Kidney epithelial cell (primary cell): ENCODE data around the gene TLR1. TPM values are rescaled to one million over a fixed set of nuclear protein-coding genes. Genes with fewer than 3 reads are reported as not detected.
"Not testable (repeated sequence)": the region's sequence is repeated elsewhere in the genome, so short reads cannot be mapped to it uniquely, and the experiment has no call there.

Source experiments
- DNase-seq: peaks from one replicate; pipeline ENCODE4 v3.0.0-alpha.2; 2010; ENCODE audit warnings: low read depth
- H3K27me3 ChIP-seq: 2 replicates; pipeline ENCODE4 v1.6.0; 2011; ENCODE audit warnings: low read length; ENCODE audit not compliant: control insufficient read depth, insufficient read depth
- H3K36me3 ChIP-seq: 2 replicates; pipeline ENCODE4 v1.5.1; 2011; ENCODE audit warnings: low read length; ENCODE audit not compliant: control insufficient read depth, insufficient read depth
- H3K4me3 ChIP-seq: 2 replicates; pipeline ENCODE4 v1.5.1; 2011; ENCODE audit warnings: low read depth, mild to moderate bottlenecking, control low read depth, low read length
- total RNA-seq: library from RNA; depleted of rRNA; stranded (reverse); fragments of >200 nt; gene quantifications from 2 replicates; pipeline ENCODE4 v1.2.3, GENCODE V29; 2015
- TF ChIP-seq, protein P1 (sequence below): IDR thresholded peaks from 2 replicates; pipeline ENCODE4 v1.5.1; 2011; ENCODE audit warnings: mild to moderate bottlenecking, moderate library complexity, low read length, control low read depth, inconsistent platforms; ENCODE audit not compliant: insufficient read depth, poor library complexity, severe bottlenecking

The TLR1 gene
- total RNA-seq, 1 donor from 2014 or later: 0.67 TPM

- TF ChIP-seq, protein P1, sequence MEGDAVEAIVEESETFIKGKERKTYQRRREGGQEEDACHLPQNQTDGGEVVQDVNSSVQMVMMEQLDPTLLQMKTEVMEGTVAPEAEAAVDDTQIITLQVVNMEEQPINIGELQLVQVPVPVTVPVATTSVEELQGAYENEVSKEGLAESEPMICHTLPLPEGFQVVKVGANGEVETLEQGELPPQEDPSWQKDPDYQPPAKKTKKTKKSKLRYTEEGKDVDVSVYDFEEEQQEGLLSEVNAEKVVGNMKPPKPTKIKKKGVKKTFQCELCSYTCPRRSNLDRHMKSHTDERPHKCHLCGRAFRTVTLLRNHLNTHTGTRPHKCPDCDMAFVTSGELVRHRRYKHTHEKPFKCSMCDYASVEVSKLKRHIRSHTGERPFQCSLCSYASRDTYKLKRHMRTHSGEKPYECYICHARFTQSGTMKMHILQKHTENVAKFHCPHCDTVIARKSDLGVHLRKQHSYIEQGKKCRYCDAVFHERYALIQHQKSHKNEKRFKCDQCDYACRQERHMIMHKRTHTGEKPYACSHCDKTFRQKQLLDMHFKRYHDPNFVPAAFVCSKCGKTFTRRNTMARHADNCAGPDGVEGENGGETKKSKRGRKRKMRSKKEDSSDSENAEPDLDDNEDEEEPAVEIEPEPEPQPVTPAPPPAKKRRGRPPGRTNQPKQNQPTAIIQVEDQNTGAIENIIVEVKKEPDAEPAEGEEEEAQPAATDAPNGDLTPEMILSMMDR: no peak
- DNase-seq: no peak
- Histone ChIP-seq H3K4me3 (no peak overlapping the region), H3K27me3 (no peaks in the 10 kb centered on the region), H3K36me3 (no peaks in the 10 kb centered on the region)
Observed at GRCh38 chr4:38779790-38780189, 24.8 kb downstream of the TLR1 start.

GRCh38 chr4:38777925-38778324 is 26.7 kb downstream of the TLR1 start:
- H3K4me3 ChIP-seq, H3K36me3 ChIP-seq, DNase-seq, H3K27me3 ChIP-seq: not testable (repeated sequence)

DNA sequence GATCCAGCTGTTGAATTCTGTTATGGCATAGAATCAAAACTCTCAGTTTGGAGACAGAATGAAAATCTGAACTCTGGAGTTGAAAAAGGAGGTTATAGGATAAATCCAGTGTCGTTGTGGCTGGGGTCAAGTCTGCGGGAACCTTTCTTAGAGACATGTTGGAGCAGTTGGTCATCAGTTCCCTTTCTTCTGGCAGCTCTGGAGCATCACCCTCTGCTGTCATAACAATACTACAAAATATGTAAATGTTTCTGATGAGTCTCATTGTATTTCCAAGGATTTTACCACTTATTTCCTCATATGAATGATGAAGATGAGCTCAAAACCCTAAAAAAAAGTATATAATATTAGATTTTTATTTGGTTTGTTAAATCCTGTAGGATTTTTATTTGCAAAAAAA is 29.3 kb downstream of the TLR1 start:
- Histone ChIP-seq H3K4me3 (no peak overlapping the region), H3K27me3 (no peaks in the 10 kb centered on the region), H3K36me3 (no peaks in the 10 kb centered on the region)
- TF ChIP-seq, protein P1: no peak
- no peak for DNase-seq

DNA sequence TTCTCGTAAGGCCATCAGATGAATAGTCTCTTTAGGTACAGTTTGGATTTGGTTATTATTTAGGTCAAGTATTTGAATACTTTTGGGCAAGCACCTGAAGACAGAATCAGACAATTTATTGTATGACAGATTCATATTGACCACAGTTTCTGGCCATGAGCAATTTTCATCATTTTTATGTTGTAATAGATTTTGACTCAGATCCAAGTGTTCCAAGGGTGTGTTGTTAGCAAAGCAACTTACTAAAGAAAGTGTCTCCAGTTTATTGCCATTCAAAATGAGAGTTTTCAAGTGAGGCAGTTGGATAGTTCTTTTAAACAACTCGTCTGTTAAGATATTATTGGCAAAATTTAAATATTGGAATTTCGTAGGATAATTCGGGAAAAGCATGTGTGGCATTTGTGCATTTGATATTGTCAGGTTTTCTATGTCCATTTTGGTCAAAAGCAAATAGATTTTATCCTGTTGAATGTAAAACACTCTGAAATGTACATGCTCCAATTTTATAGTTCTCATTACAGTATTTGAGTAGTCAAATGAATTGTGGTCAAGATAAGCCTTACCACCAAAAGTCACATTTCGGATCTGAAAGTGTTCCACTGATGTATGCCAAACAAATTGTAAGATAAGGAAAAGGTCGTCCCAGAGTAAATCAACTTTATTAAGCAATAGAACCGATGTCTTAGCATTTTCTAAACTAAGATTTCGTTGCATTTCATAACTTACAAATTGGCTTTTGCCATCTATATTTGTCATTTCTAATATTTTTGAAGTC is 30.2 kb downstream of the TLR1 start:
- H3K4me3 ChIP-seq: no peak overlapping the region
- H3K27me3 ChIP-seq: no peaks in the 10 kb centered on the region
- TF ChIP-seq, protein P1: no peak
- H3K36me3 ChIP-seq: no peaks in the 10 kb centered on the region
- DNase-seq: no peak

DNA sequence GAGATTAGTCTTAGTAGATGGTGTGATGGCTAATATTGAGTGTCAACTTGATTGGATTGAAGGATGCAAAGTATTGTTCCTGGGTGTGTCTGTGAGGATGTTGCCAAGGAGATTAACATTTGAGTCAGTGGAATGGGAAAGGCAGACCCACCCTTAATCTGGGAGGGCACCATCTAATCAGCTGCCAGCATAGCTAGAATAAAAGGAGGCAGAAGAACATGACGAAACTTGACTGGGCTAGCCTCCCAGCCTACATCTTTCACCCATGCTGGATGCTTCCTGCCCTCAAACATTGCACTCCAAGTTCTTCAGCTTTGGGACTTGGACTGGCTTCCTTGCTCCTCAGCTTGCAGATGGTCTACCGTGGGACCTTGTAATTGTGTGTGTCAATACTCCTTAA is 34.3 kb downstream of the TLR1 start:
- H3K27me3 ChIP-seq, H3K4me3 ChIP-seq, H3K36me3 ChIP-seq, DNase-seq: not testable (repeated sequence)

GRCh38 chr4:38769857-38770256 is 34.7 kb downstream of the TLR1 start:
- Histone ChIP-seq H3K4me3 (no peak overlapping the region), H3K36me3 (no peaks in the 10 kb centered on the region), H3K27me3 (no peaks in the 10 kb centered on the region)
- TF ChIP-seq, protein P1: no peak
- no peak for DNase-seq

DNA sequence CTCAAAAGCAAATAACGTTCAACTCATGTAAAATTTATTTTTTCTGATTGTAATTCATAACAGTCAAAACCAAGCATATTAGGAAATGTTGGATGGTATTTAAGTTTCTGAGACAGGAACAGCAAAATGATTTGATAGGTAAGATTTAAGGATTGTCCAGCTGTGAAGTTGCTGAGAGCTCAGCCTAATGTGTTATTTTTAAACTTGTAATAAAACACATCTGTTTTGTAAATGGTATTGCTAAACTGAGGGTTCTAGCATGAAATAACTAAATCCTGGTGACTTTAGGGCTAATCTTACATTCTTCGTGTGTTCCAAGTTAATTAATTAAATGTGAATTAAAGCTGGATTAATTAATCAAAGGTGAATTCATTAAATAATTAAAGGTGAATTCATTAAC is 35.1 kb downstream of the TLR1 start:
- no peak overlapping the region for H3K4me3 ChIP-seq
- H3K27me3 ChIP-seq: no peaks in the 10 kb centered on the region
- no peaks in the 10 kb centered on the region for H3K36me3 ChIP-seq
- DNase-seq: no peak
- TF ChIP-seq, protein P1: no peak
